Measurements from ENCODE around the gene GHRL. TPM values are rescaled to one million over a fixed set of nuclear protein-coding genes. Genes with fewer than 3 reads are reported as not detected.
A peak's percentile ranks its signal among the peaks of the same experiment; 100 is the strongest.

Gene GHRL
- total and polyA plus RNA-seq, 12 donors = 0.33 to 2.2 (median 0.97) TPM; not detected in 7

- intact Hi-C loops (cut with DNase I) = no loop called here
- peaks cover 0 to 16% of the 10 kb centered on the region in 2 donors for H3K36me3 ChIP-seq (replicated peaks in 1 of 2)
Observed at GRCh38 chr3:10248984-10249748, 43.6 kb downstream of the GHRL start.

GRCh38 chr3:10248184-10248983 lies 44.4 kb downstream of the GHRL start, which contains the start of gene TATDN2:
TSS of gene TATDN2 (plus strand) at chr3:10248459. CDS start at chr3:10249201, 742 bp downstream.
- TF ChIP-seq POLR2A (IDR thresholded peaks at IDR 0.05) = peak; percentile 86
- no peak for TF ChIP-seq CTCF (IDR thresholded peaks at IDR 0.05)
- peaks cover 14 to 25% of the 10 kb centered on the region in 2 donors for H3K4me1 ChIP-seq (replicated peaks in 1 of 2)

More at GRCh38 chr3:10248984-10249748, 43.6 kb downstream of the GHRL start:
- H3K4me3 ChIP-seq = peak overlapping the region in 3 of 4 donors; percentile 40 to 99 (median 54)
- peak; percentile 16 to 58 (median 30) for DNase-seq
- H3K27ac ChIP-seq = peak overlapping the region; percentile 40 to 98 (median 88)
- H3K4me1 ChIP-seq (replicated peaks in 1 of 2) = peaks cover 14 to 33% of the 10 kb centered on the region in 2 donors
- no peak for TF ChIP-seq POLR2A (IDR thresholded peaks at IDR 0.05)
- no peak for TF ChIP-seq CTCF (IDR thresholded peaks at IDR 0.05)
- no peaks in the 10 kb centered on the region for H3K27me3 ChIP-seq
- 2 to 4% (median 4%) methylated on average over 14 to 32 of the region's 32 CpGs for WGBS, 4 donors
- H3K9me3 ChIP-seq (replicated peaks in 1 of 3) = peaks cover 0 to 5% (median 0%) of the 10 kb centered on the region in 3 donors

GRCh38 chr3:10247679-10248183 lies 45.0 kb downstream of the GHRL start:
- no peaks in the 10 kb centered on the region for H3K27me3 ChIP-seq
- intact Hi-C loops (cut with DNase I) = no loop called here
- 35 to 47% (median 38%) methylated on average over 14 of the region's 14 CpGs for WGBS, 4 donors
- H3K4me1 ChIP-seq (replicated peaks in 1 of 2) = peaks cover 14 to 24% of the 10 kb centered on the region in 2 donors
- no peak for TF ChIP-seq CTCF (IDR thresholded peaks at IDR 0.05)
- TF ChIP-seq POLR2A (IDR thresholded peaks at IDR 0.05) = no peak
- H3K36me3 ChIP-seq (replicated peaks in 1 of 2) = peaks cover 0 to 6% of the 10 kb centered on the region in 2 donors
- DNase-seq = peak in 3 of 7 donors; percentile 32 to 38 (median 32)
- peak overlapping the region in 2 of 4 donors; percentile 40 to 99 for H3K4me3 ChIP-seq
- peak overlapping the region in 4 of 5 donors; percentile 72 to 98 (median 88) for H3K27ac ChIP-seq
- H3K9me3 ChIP-seq (replicated peaks in 1 of 3) = peaks cover 0 to 5% (median 0%) of the 10 kb centered on the region in 3 donors

More at GRCh38 chr3:10248184-10248983, 44.4 kb downstream of the GHRL start, which contains the start of gene TATDN2:
- Histone ChIP-seq H3K27me3 (no peaks in the 10 kb centered on the region), H3K4me3 (peak within 1 kb of the TSS in 3 of 4 donors; percentile 40 to 99 (median 54)), H3K36me3 (replicated peaks in 1 of 2) (peaks cover 0 to 12% of the 10 kb centered on the region in 2 donors), H3K27ac (peak within 1 kb of the TSS; percentile 40 to 98 (median 88)), H3K9me3 (replicated peaks in 1 of 3) (peaks cover 0 to 5% (median 0%) of the 10 kb centered on the region in 3 donors)
- 0% methylated on average over 37 to 79 of the region's 80 CpGs for WGBS, 4 donors
- peak; percentile 96 to 98 (median 97) for DNase-seq
- intact Hi-C loops (cut with DNase I) = no loop called here

Measured in adrenal gland (tissue), 12 donors.